T-helper 1 cell treated with Interleukin-12 subunit alpha and Interleukin-12 subunit beta and Interleukin-4 antibody, amounts not matched to agents 30 μg/mL and 1 μg/mL, for 36 hours (primary cell): ENCODE results near the gene PLSCR5.

Source experiments
- H3K27ac Mint-ChIP-seq: one replicate; pipeline ENCODE4 v1.8.0; 2021; ENCODE audit warnings: mild to moderate bottlenecking, mixed read lengths
- H3K27me3 Mint-ChIP-seq: one replicate; pipeline ENCODE4 v1.8.0; 2021; ENCODE audit warnings: low read depth, mixed read lengths
- H3K36me3 Mint-ChIP-seq: one replicate; pipeline ENCODE4 v1.8.0; 2021; ENCODE audit warnings: low read depth, mixed read lengths
- H3K4me1 Mint-ChIP-seq: one replicate; pipeline ENCODE4 v1.8.0; 2021; ENCODE audit warnings: low read depth, mixed read lengths
- H3K4me3 Mint-ChIP-seq: one replicate; pipeline ENCODE4 v1.8.0; 2021; ENCODE audit warnings: mild to moderate bottlenecking, moderate library complexity, mixed read lengths
- H3K9me3 Mint-ChIP-seq: one replicate; pipeline ENCODE4 v1.8.0; 2021; ENCODE audit warnings: mixed read lengths

The PLSCR5 gene

GRCh38 chr3:146561879-146562278 lies 43.3 kb downstream of the PLSCR5 start:
- H3K9me3 Mint-ChIP-seq = peaks cover 5% of the 10 kb centered on the region
- H3K4me1 Mint-ChIP-seq = peaks cover 6% of the 10 kb centered on the region
- peaks cover 4% of the 10 kb centered on the region for H3K27me3 Mint-ChIP-seq
- H3K27ac Mint-ChIP-seq = no peak overlapping the region
- no peak overlapping the region for H3K4me3 Mint-ChIP-seq
- H3K36me3 Mint-ChIP-seq = no peaks in the 10 kb centered on the region

GRCh38 chr3:146561463-146561862 lies 43.7 kb downstream of the PLSCR5 start:
- H3K4me3 Mint-ChIP-seq = no peak overlapping the region
- peaks cover 6% of the 10 kb centered on the region for H3K4me1 Mint-ChIP-seq
- no peak overlapping the region for H3K27ac Mint-ChIP-seq
- no peaks in the 10 kb centered on the region for H3K36me3 Mint-ChIP-seq
- H3K9me3 Mint-ChIP-seq = peaks cover 5% of the 10 kb centered on the region
- peaks cover 4% of the 10 kb centered on the region for H3K27me3 Mint-ChIP-seq

GRCh38 chr3:146560678-146561077 lies 44.5 kb downstream of the PLSCR5 start:
- H3K36me3 Mint-ChIP-seq = no peaks in the 10 kb centered on the region
- H3K9me3 Mint-ChIP-seq = peaks cover 5% of the 10 kb centered on the region
- peaks cover 6% of the 10 kb centered on the region for H3K4me1 Mint-ChIP-seq
- H3K27me3 Mint-ChIP-seq = peaks cover 4% of the 10 kb centered on the region
- H3K4me3 Mint-ChIP-seq = no peak overlapping the region
- H3K27ac Mint-ChIP-seq = no peak overlapping the region

- Mint-ChIP-seq H3K4me3 (no peak overlapping the region), H3K4me1 (peaks cover 7% of the 10 kb centered on the region), H3K27me3 (peaks cover 4% of the 10 kb centered on the region), H3K9me3 (peaks cover 5% of the 10 kb centered on the region), H3K36me3 (no peaks in the 10 kb centered on the region), H3K27ac (no peak overlapping the region)
Observed at GRCh38 chr3:146559388-146559787, 45.8 kb downstream of the PLSCR5 start.

GRCh38 chr3:146558781-146559180 lies 46.4 kb downstream of the PLSCR5 start:
- Mint-ChIP-seq H3K27me3 (peaks cover 4% of the 10 kb centered on the region), H3K9me3 (peaks cover 5% of the 10 kb centered on the region), H3K4me3 (no peak overlapping the region), H3K27ac (no peak overlapping the region), H3K36me3 (no peaks in the 10 kb centered on the region), H3K4me1 (peaks cover 13% of the 10 kb centered on the region)

- Mint-ChIP-seq H3K4me3 (no peak overlapping the region), H3K27me3 (peaks cover 4% of the 10 kb centered on the region), H3K4me1 (peaks cover 24% of the 10 kb centered on the region), H3K36me3 (no peaks in the 10 kb centered on the region), H3K9me3 (peaks cover 5% of the 10 kb centered on the region), H3K27ac (no peak overlapping the region)
Observed at GRCh38 chr3:146557745-146558144, 47.4 kb downstream of the PLSCR5 start.

- no peak overlapping the region for H3K27ac Mint-ChIP-seq
- peaks cover 34% of the 10 kb centered on the region for H3K4me1 Mint-ChIP-seq
Observed at GRCh38 chr3:146555311-146555710, 49.8 kb downstream of the PLSCR5 start.

GRCh38 chr3:146554151-146554760 lies 50.9 kb downstream of the PLSCR5 start:
- Mint-ChIP-seq H3K27ac (peak overlapping the region; percentile 49), H3K4me1 (peaks cover 39% of the 10 kb centered on the region), H3K4me3 (peak overlapping the region; percentile 38), H3K27me3 (no peaks in the 10 kb centered on the region), H3K36me3 (no peaks in the 10 kb centered on the region), H3K9me3 (no peaks in the 10 kb centered on the region)

More at GRCh38 chr3:146555311-146555710, 49.8 kb downstream of the PLSCR5 start:
- H3K27me3 Mint-ChIP-seq = no peaks in the 10 kb centered on the region
- no peaks in the 10 kb centered on the region for H3K36me3 Mint-ChIP-seq
- no peak overlapping the region for H3K4me3 Mint-ChIP-seq
- H3K9me3 Mint-ChIP-seq = peaks cover 1% of the 10 kb centered on the region

- H3K27me3 Mint-ChIP-seq = no peaks in the 10 kb centered on the region
Observed at GRCh38 chr3:146550743-146551510, 54.2 kb downstream of the PLSCR5 start.

GRCh38 chr3:146550070-146550615 lies 55.0 kb downstream of the PLSCR5 start:
- Mint-ChIP-seq H3K27ac (peak overlapping the region; percentile 78), H3K27me3 (no peaks in the 10 kb centered on the region), H3K4me3 (peak overlapping the region; percentile 66), H3K36me3 (no peaks in the 10 kb centered on the region), H3K9me3 (no peaks in the 10 kb centered on the region), H3K4me1 (peaks cover 71% of the 10 kb centered on the region)

More at GRCh38 chr3:146550743-146551510, 54.2 kb downstream of the PLSCR5 start:
- H3K9me3 Mint-ChIP-seq = no peaks in the 10 kb centered on the region
- H3K36me3 Mint-ChIP-seq = no peaks in the 10 kb centered on the region
- peaks cover 65% of the 10 kb centered on the region for H3K4me1 Mint-ChIP-seq
- H3K27ac Mint-ChIP-seq = peak overlapping the region; percentile 78
- peak overlapping the region; percentile 66 for H3K4me3 Mint-ChIP-seq

GRCh38 chr3:146547235-146547835 lies 57.8 kb downstream of the PLSCR5 start:
- peak overlapping the region; percentile 62 for H3K4me3 Mint-ChIP-seq
- peaks cover 57% of the 10 kb centered on the region for H3K4me1 Mint-ChIP-seq
- H3K27ac Mint-ChIP-seq = peak overlapping the region; percentile 88
- H3K27me3 Mint-ChIP-seq = no peaks in the 10 kb centered on the region
- H3K36me3 Mint-ChIP-seq = peaks cover 11% of the 10 kb centered on the region
- no peaks in the 10 kb centered on the region for H3K9me3 Mint-ChIP-seq

GRCh38 chr3:146546366-146546965 lies 58.7 kb downstream of the PLSCR5 start:
- peak overlapping the region; percentile 62 for H3K4me3 Mint-ChIP-seq
- H3K27ac Mint-ChIP-seq = peak overlapping the region; percentile 88
- peaks cover 20% of the 10 kb centered on the region for H3K36me3 Mint-ChIP-seq
- peaks cover 65% of the 10 kb centered on the region for H3K4me1 Mint-ChIP-seq
- H3K9me3 Mint-ChIP-seq = no peaks in the 10 kb centered on the region
- H3K27me3 Mint-ChIP-seq = no peaks in the 10 kb centered on the region

- Mint-ChIP-seq H3K27ac (peak overlapping the region; percentile 71), H3K4me1 (peaks cover 67% of the 10 kb centered on the region), H3K4me3 (peak overlapping the region; percentile 97), H3K36me3 (peaks cover 25% of the 10 kb centered on the region), H3K9me3 (no peaks in the 10 kb centered on the region), H3K27me3 (no peaks in the 10 kb centered on the region)
Observed at GRCh38 chr3:146544929-146545528, 60.1 kb downstream of the PLSCR5 start.
